ENCODE results near the gene KMT5B. TPM values are rescaled to one million over a fixed set of nuclear protein-coding genes. Genes with fewer than 3 reads are reported as not detected.

The KMT5B gene
- total RNA-seq = 26.4 and 27.6 TPM in 2 replicates

DNA sequence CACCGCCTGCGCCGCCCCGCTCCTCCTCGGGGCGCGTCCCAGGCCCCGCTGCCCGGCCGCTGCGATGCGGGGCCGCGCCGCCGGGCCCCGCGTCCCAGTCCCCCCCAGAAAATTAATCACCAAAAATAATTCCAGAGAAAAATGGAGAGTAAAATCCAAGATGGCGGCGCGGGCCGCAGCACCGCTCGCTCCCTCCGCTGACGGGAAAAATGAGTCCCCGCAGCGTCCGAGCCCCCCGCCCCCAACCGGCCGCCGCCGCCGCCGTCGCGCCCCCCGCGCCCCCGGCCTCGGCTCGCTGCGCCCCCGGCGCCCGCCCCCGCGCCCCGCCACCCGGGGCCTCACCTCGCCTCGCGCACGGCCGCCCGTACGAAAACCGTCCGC is at the start of gene KMT5B:
KMT5B (minus strand) TSS at position 162 of the 381 bp plus-strand sequence. CDS start 23,220 bp downstream, outside the sequence.

DNA sequence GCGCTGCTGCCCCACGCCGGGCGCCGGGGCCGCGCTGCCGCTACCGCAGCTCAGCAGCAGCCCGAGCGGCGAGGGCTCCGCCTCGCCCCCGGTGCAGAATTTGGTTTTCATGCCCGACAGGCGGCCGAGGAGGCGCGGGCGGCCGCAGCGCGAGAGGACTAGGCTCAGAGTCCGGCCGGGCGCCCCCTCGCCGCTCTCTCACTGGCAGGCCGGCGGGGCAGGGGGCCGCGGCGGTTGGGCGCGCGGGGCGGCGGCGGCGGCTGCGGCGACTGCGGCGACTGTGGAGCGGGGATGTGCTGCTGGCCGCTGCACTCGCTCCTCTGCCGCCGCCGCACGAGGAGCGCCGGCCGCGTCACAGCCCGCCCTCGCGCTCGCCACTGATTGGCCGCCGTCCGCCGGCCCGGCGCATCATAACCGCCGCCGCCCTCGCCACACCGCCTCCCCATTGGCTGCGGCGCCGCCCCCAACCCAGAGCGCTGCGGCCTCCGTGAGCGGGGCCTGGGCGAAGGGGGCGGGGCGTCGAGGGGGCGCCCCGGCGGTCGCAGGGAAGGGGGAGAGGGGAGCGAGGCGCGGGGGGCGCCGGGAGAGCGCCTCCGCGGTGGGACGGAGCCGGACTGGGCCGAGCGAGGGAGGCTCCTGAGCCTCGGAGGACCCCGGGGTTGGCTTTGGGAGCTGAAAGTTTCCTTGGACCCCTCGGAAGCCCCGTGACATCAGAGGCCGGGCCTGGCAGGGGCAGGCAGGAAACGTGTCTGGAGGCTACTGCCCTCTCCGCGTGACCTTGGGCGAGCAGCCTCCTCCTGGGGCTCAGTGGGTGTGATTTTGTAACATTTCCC is 91.8 kb downstream of the KMT5B start, which contains the start of gene CHKA:
CHKA (minus strand) TSS at position 322 of the 833 bp plus-strand sequence; CDS start at position 111, 211 bp downstream.

Other genes with a start within 250 kb of the KMT5B start
- 22.4 and 23.5 TPM in 2 replicates for gene UNC93B1, start 209.2 kb downstream of the KMT5B start, total RNA-seq
- 20.8 and 34.4 TPM in 2 replicates for gene ALDH3B1, start 203.0 kb downstream of the KMT5B start, total RNA-seq
- 78.4 and 79.0 TPM in 2 replicates for gene NDUFS8, start 182.6 kb downstream of the KMT5B start, total RNA-seq
- 111 and 115 TPM in 2 replicates for gene TCIRG1, start 174.3 kb downstream of the KMT5B start, total RNA-seq
- gene CHKA, start 91.9 kb downstream of the KMT5B start, total RNA-seq = 12.0 and 14.0 TPM in 2 replicates
- 40.1 and 66.5 TPM in 2 replicates for gene C11orf24, start 58.7 kb upstream of the KMT5B start, total RNA-seq
- gene LRP5, start 99.3 kb upstream of the KMT5B start, total RNA-seq = 93.6 and 97.4 TPM in 2 replicates
- gene PPP6R3, start 247.5 kb upstream of the KMT5B start, total RNA-seq = 108 and 119 TPM in 2 replicates

Data from smooth muscle cell of the umbilical artery (primary cell).